ENCODE measurements around the gene CDC37.

- TF ChIP-seq CTCF (conservative IDR thresholded peaks at IDR 0.05; ENCODE audit: low read length) (no peak), EZH2phosphoT487 (IDR thresholded peaks at IDR 0.05; ENCODE audit: borderline replicate concordance, low read depth, low read length) (no peak)
Measured at GRCh38 chr19:10408511-10409283, 5.4 kb upstream of the CDC37 start.
